ENCODE data around the gene TMTC2.

The TMTC2 gene

GRCh38 chr12:82723891-82724290, 37.2 kb downstream of the TMTC2 start:
- no peak overlapping the region for H3K27ac ChIP-seq (ENCODE audit: low read depth, low read length, poor library complexity, severe bottlenecking)
- no peaks in the 10 kb centered on the region for H3K4me1 ChIP-seq (ENCODE audit: insufficient read depth, low read length, severe bottlenecking)
- no peaks in the 10 kb centered on the region for H3K79me2 ChIP-seq (ENCODE audit: insufficient read depth, low read length)
- no peak for TF ChIP-seq EZH2 (IDR thresholded peaks at IDR 0.05; ENCODE audit: borderline replicate concordance, low read length)
- TF ChIP-seq CTCF (IDR thresholded peaks at IDR 0.05; ENCODE audit: low read length), result no peak
- no peak overlapping the region for H3K4me2 ChIP-seq (ENCODE audit: low read length)
- H3K4me3 ChIP-seq (ENCODE audit: low read depth, low read length, poor library complexity, severe bottlenecking), result no peak overlapping the region
- H3K9ac ChIP-seq (ENCODE audit: low read length), result no peak overlapping the region
- H3K36me3 ChIP-seq (ENCODE audit: insufficient read depth, low read length), result peaks cover 2% of the 10 kb centered on the region; the same call in 1 of the 2 replicates
- no peaks in the 10 kb centered on the region for H3K27me3 ChIP-seq (ENCODE audit: insufficient read depth, low read length)
- H3F3A ChIP-seq (ENCODE audit: insufficient read depth, low read length), result no peaks in the 10 kb centered on the region
- H3K9me3 ChIP-seq (ENCODE audit: low read length), result no peaks in the 10 kb centered on the region
- no peak overlapping the region for H2AFZ ChIP-seq (ENCODE audit: low read length)
- H4K20me1 ChIP-seq (ENCODE audit: insufficient read depth, low read length), result no peaks in the 10 kb centered on the region
- no peaks in the 10 kb centered on the region for H3K9me2 ChIP-seq (ENCODE audit: low read depth, low read length)

DNA sequence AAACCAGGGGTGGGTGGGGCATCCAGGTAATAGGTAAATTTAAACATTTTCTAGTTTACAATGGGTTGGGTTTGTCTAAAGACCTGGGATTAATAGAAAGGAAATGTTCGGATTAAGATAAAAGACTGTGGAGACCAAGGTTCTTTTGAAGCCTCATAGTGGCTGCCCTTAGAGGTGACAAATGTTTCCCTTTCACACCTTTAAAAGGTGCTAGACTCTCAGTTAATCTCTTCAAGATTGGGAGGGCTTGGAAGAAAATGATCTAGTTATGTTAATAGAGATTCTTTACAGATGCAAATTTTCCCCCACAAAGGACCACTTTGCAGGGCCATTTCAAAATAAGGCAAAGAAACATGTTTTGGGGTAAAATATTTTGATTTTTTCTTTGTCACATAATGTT, 39.0 kb downstream of the TMTC2 start:
- Histone ChIP-seq H3K9ac (ENCODE audit: low read length) (no peak overlapping the region), H3K27me3 (ENCODE audit: insufficient read depth, low read length) (no peaks in the 10 kb centered on the region), H3K79me2 (ENCODE audit: insufficient read depth, low read length) (no peaks in the 10 kb centered on the region), H3K4me2 (ENCODE audit: low read length) (no peak overlapping the region), H3K36me3 (ENCODE audit: insufficient read depth, low read length) (peaks cover 2% of the 10 kb centered on the region; the same call in 1 of the 2 replicates), H2AFZ (ENCODE audit: low read length) (no peak overlapping the region), H3K4me3 (ENCODE audit: low read depth, low read length, poor library complexity, severe bottlenecking) (no peak overlapping the region), H3K9me2 (ENCODE audit: low read depth, low read length) (no peaks in the 10 kb centered on the region), H3K27ac (ENCODE audit: low read depth, low read length, poor library complexity, severe bottlenecking) (no peak overlapping the region), H4K20me1 (ENCODE audit: insufficient read depth, low read length) (no peaks in the 10 kb centered on the region), H3K4me1 (ENCODE audit: insufficient read depth, low read length, severe bottlenecking) (no peaks in the 10 kb centered on the region), H3F3A (ENCODE audit: insufficient read depth, low read length) (no peaks in the 10 kb centered on the region), H3K9me3 (ENCODE audit: low read length) (no peaks in the 10 kb centered on the region)
- TF ChIP-seq EZH2 (IDR thresholded peaks at IDR 0.05; ENCODE audit: borderline replicate concordance, low read length) (no peak), CTCF (IDR thresholded peaks at IDR 0.05; ENCODE audit: low read length) (no peak)

DNA sequence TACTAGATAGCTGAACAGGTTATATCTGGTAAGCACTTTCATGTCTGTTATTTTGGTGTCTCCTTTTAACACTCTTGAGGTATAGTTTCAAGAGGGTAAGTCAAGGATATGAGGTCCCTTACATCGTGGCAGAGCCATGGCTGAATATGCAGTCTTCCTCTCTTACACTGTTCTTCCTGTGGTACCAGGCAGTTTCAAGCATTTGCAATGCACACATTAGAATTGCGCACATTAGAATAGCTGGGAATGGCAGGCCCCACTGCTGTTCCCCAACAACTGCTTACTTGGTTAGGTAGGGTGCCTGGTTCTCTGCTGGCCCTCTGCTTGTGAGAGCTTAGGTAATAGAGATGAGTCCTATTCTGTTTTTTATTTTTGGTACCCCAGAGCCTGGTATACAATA, 41.2 kb downstream of the TMTC2 start:
- TF ChIP-seq CTCF (IDR thresholded peaks at IDR 0.05; ENCODE audit: low read length) (no peak), EZH2 (IDR thresholded peaks at IDR 0.05; ENCODE audit: borderline replicate concordance, low read length) (no peak)
- H3K79me2 ChIP-seq (ENCODE audit: insufficient read depth, low read length), result no peaks in the 10 kb centered on the region
- no peak overlapping the region for H3K9ac ChIP-seq (ENCODE audit: low read length)
- no peaks in the 10 kb centered on the region for H3F3A ChIP-seq (ENCODE audit: insufficient read depth, low read length)
- H4K20me1 ChIP-seq (ENCODE audit: insufficient read depth, low read length), result no peaks in the 10 kb centered on the region
- no peak overlapping the region for H3K4me2 ChIP-seq (ENCODE audit: low read length)
- H3K27me3 ChIP-seq (ENCODE audit: insufficient read depth, low read length), result no peaks in the 10 kb centered on the region
- H2AFZ ChIP-seq (ENCODE audit: low read length), result no peak overlapping the region
- H3K4me3 ChIP-seq (ENCODE audit: low read depth, low read length, poor library complexity, severe bottlenecking), result no peak overlapping the region
- no peaks in the 10 kb centered on the region for H3K4me1 ChIP-seq (ENCODE audit: insufficient read depth, low read length, severe bottlenecking)
- H3K9me3 ChIP-seq (ENCODE audit: low read length), result no peaks in the 10 kb centered on the region
- no peak overlapping the region for H3K27ac ChIP-seq (ENCODE audit: low read depth, low read length, poor library complexity, severe bottlenecking)
- H3K36me3 ChIP-seq (ENCODE audit: insufficient read depth, low read length), result peaks cover 2% of the 10 kb centered on the region; the same call in 1 of the 2 replicates
- H3K9me2 ChIP-seq (ENCODE audit: low read depth, low read length), result no peaks in the 10 kb centered on the region
